Ishikawa (cell line): ENCODE data around the gene CLRN2.

Experiments used
- EP300 ChIP-seq: IDR thresholded peaks from 2 replicates; pipeline ENCODE4 v1.6.1; 2012; ENCODE audit warnings: borderline replicate concordance
- MAX ChIP-seq: IDR thresholded peaks from 2 replicates; pipeline ENCODE4 v1.6.1; 2012
- TAF1 ChIP-seq: IDR thresholded peaks from 2 replicates; pipeline ENCODE4 v1.6.1; 2012; ENCODE audit warnings: low read depth, mild to moderate bottlenecking

- TF ChIP-seq EP300 = no peak
- TF ChIP-seq MAX = no peak
- TF ChIP-seq TAF1 = no peak
Measured at GRCh38 chr4:17567271-17567670, 52.3 kb downstream of the CLRN2 start.
